Measurements from ENCODE around the gene GALNT18.

GALNT18 gene

GRCh38 chr11:11293798-11294550 is 327.8 kb downstream of the GALNT18 start:
- no peak for DNase-seq

GRCh38 chr11:11292839-11293238 is 329.0 kb downstream of the GALNT18 start:
- no peak for DNase-seq

GRCh38 chr11:11291041-11292015 is 330.5 kb downstream of the GALNT18 start:
- DNase-seq = no peak

- DNase-seq = no peak
Measured at GRCh38 chr11:11290354-11290753, 331.5 kb downstream of the GALNT18 start.

GRCh38 chr11:11289669-11290068 is 332.1 kb downstream of the GALNT18 start:
- no peak for DNase-seq

GRCh38 chr11:11288972-11289616 is 332.7 kb downstream of the GALNT18 start:
- no peak for DNase-seq

GRCh38 chr11:11284481-11284880 is 337.3 kb downstream of the GALNT18 start:
- DNase-seq = no peak

GRCh38 chr11:11281626-11282025 is 340.2 kb downstream of the GALNT18 start:
- DNase-seq = no peak

- no peak for DNase-seq
Measured at GRCh38 chr11:11280826-11281225, 341.0 kb downstream of the GALNT18 start.

GRCh38 chr11:11279956-11280689 is 341.7 kb downstream of the GALNT18 start:
- DNase-seq = no peak

GRCh38 chr11:11272254-11272653 is 349.6 kb downstream of the GALNT18 start:
- no peak for DNase-seq

GRCh38 chr11:11270236-11270775 is 351.5 kb downstream of the GALNT18 start:
- no peak for DNase-seq

- DNase-seq = no peak
Measured at GRCh38 chr11:11268706-11269105, 353.1 kb downstream of the GALNT18 start.

- no peak for DNase-seq
Measured at GRCh38 chr11:11268119-11268518, 353.7 kb downstream of the GALNT18 start.

GRCh38 chr11:11267312-11267711 is 354.5 kb downstream of the GALNT18 start:
- DNase-seq = no peak

GRCh38 chr11:11265994-11266606 is 355.7 kb downstream of the GALNT18 start:
- DNase-seq = peak; percentile 28 to 51 (median 40)

- DNase-seq = no peak
Measured at GRCh38 chr11:11265320-11265719, 356.5 kb downstream of the GALNT18 start.

GRCh38 chr11:11263238-11264005 is 358.4 kb downstream of the GALNT18 start:
- DNase-seq = no peak

GRCh38 chr11:11262171-11262920 is 359.5 kb downstream of the GALNT18 start:
- no peak for DNase-seq

GRCh38 chr11:11261629-11262028 is 360.2 kb downstream of the GALNT18 start:
- DNase-seq = no peak

Measured in T-helper 1 cell (primary cell).